Stimulated activated CD8-positive, alpha-beta memory T cell treated with anti-CD3 and anti-CD28 coated beads, Interleukin-2, amount 100 ng/mL, for 1 hour (primary cell): ENCODE measurements around the gene BLTP1.

ENCODE experiments used
- DNase-seq, 2 donors: peaks; one replicate each; pipeline ENCODE4 v3.0.0-alpha.2; 2020; ENCODE audit warnings: low read depth in 2 of 2

Gene BLTP1

GRCh38 chr4:122171323-122171722 lies 19.2 kb downstream of the BLTP1 start:
- no peak for DNase-seq

GRCh38 chr4:122172266-122172665 lies 20.1 kb downstream of the BLTP1 start:
- no peak for DNase-seq

- no peak for DNase-seq
Observed at GRCh38 chr4:122178961-122179360, 26.8 kb downstream of the BLTP1 start.

- DNase-seq, result no peak
Observed at GRCh38 chr4:122195718-122196117, 43.6 kb downstream of the BLTP1 start.
